Fibroblast of lung (primary cell): ENCODE data around the gene GRB10. TPM values are rescaled to one million over a fixed set of nuclear protein-coding genes. Genes with fewer than 3 reads are reported as not detected.

ENCODE experiments used
- DNase-seq, 2 donors: peaks; one replicate each; pipeline versions ENCODE4 v3.0.0 to v3.0.0-alpha.2; 2010; ENCODE audit warnings: low read depth in 2 of 2
- H2AFZ ChIP-seq: 2 replicates; pipeline ENCODE4 v1.5.1; 2012; ENCODE audit warnings: low read length, control low read depth, inconsistent platforms
- H3K27ac ChIP-seq: 2 replicates; pipeline ENCODE4 v1.5.1; 2011; ENCODE audit warnings: low read length, control low read depth; ENCODE audit not compliant: insufficient read depth
- H3K27me3 ChIP-seq: 2 replicates; pipeline ENCODE4 v1.5.1; 2011; ENCODE audit warnings: mild to moderate bottlenecking, low read length; ENCODE audit not compliant: control insufficient read depth, insufficient read depth
- H3K36me3 ChIP-seq: 2 replicates; pipeline ENCODE4 v1.5.1; 2011; ENCODE audit warnings: low read length; ENCODE audit not compliant: control insufficient read depth, insufficient read depth
- H3K4me1 ChIP-seq: 2 replicates; pipeline ENCODE4 v1.5.1; 2011; ENCODE audit warnings: low read length; ENCODE audit not compliant: control insufficient read depth, insufficient read depth; ENCODE audit errors: extremely low read depth
- H3K4me2 ChIP-seq: 2 replicates; pipeline ENCODE4 v1.5.1; 2011; ENCODE audit warnings: low read length, control low read depth; ENCODE audit not compliant: insufficient read depth; ENCODE audit errors: extremely low read depth
- H3K4me3 ChIP-seq, 4 experiments: fragments of 200-600 bp in 1 of 4; sonication (generic) in 1 of 4; replicated peaks in 1 of 4; 2 replicates each; pipeline ENCODE4 v1.5.1; 2011 to 2016; ENCODE audit warnings: low read length in 4 of 4, low read depth in 3 of 4, mild to moderate bottlenecking in 3 of 4, control low read depth in 2 of 4, inconsistent platforms in 1 of 4, mixed read lengths in 1 of 4; ENCODE audit not compliant: insufficient read depth in 1 of 4; ENCODE audit errors: control extremely low read depth in 1 of 4
- H3K79me2 ChIP-seq: 2 replicates; pipeline ENCODE4 v1.5.1; 2012; ENCODE audit warnings: mild to moderate bottlenecking, low read length, inconsistent platforms; ENCODE audit not compliant: control insufficient read depth, insufficient read depth
- H3K9ac ChIP-seq: 2 replicates; pipeline ENCODE4 v1.5.1; 2011; ENCODE audit warnings: mild to moderate bottlenecking, low read length, control low read depth; ENCODE audit not compliant: insufficient read depth
- H3K9me3 ChIP-seq: 2 replicates; pipeline ENCODE4 v1.5.1; 2012; ENCODE audit warnings: low read depth, low read length; ENCODE audit not compliant: control insufficient read depth, insufficient read depth
- H4K20me1 ChIP-seq: 2 replicates; pipeline ENCODE4 v1.5.1; 2011; ENCODE audit warnings: low read length; ENCODE audit not compliant: control insufficient read depth, insufficient read depth; ENCODE audit errors: extremely low read depth
- CTCF ChIP-seq, 2 donors: IDR thresholded peaks in 1 of 2; conservative IDR thresholded peaks in 1 of 2; 1 replicate in 1 of 2; 2 replicates in 1 of 2; pipeline ENCODE4 v1.5.1; 2011 to 2012; ENCODE audit warnings: low read length in 2 of 2, control low read depth in 1 of 2, inconsistent platforms in 1 of 2, low read depth in 1 of 2, mild to moderate bottlenecking in 1 of 2
- EZH2 ChIP-seq: IDR thresholded peaks from 2 replicates; pipeline ENCODE4 v1.5.1; 2012; ENCODE audit warnings: low read length, control low read depth, mild to moderate bottlenecking; ENCODE audit errors: missing control alignments
- polyA plus RNA-seq, 2 donors: library from polyadenylated mRNA; depleted of rRNA in 1 of 2; stranded (reverse) in 1 of 2; unstranded in 1 of 2; fragments of >200 nt; gene quantifications; 2 replicates each; pipeline ENCODE4 v1.2.1, GENCODE V29; 2011 to 2012; ENCODE audit warnings: missing spikeins in 1 of 2
- total RNA-seq: library from RNA; depleted of rRNA; stranded (reverse); fragments of >200 nt; gene quantifications from 2 replicates; pipeline ENCODE4 v1.2.1, GENCODE V29; 2014

Gene GRB10
- total and polyA plus RNA-seq, 2 donors (not counting 1 experiment from before 2014, with no cell fraction given): 11.1 to 64.1 TPM

- no peaks in the 10 kb centered on the region for H4K20me1 ChIP-seq
- no peaks in the 10 kb centered on the region for H3K79me2 ChIP-seq
- no peaks in the 10 kb centered on the region for H3K9me3 ChIP-seq
- H3K4me2 ChIP-seq: no peak overlapping the region
- H3K4me1 ChIP-seq: no peaks in the 10 kb centered on the region
- H3K27ac ChIP-seq: no peak overlapping the region
- DNase-seq: no peak
- H3K4me3 ChIP-seq: no peak overlapping the region
- TF ChIP-seq EZH2: no peak
- no peak for TF ChIP-seq CTCF (conservative IDR thresholded peaks at IDR 0.05 in 1 of 2, IDR thresholded peaks at IDR 0.05 in 1 of 2; ENCODE audit: low read depth in 1 of 2, low read length in 2 of 2)
- no peaks in the 10 kb centered on the region for H3K27me3 ChIP-seq
- H2AFZ ChIP-seq: no peak overlapping the region
- H3K9ac ChIP-seq: no peak overlapping the region
- H3K36me3 ChIP-seq: peaks cover 3% of the 10 kb centered on the region
Observed at GRCh38 chr7:50603287-50603686, 179.4 kb downstream of the GRB10 start.

GRCh38 chr7:50599385-50599784 is 183.3 kb downstream of the GRB10 start:
- H3K79me2 ChIP-seq: no peaks in the 10 kb centered on the region
- no peak overlapping the region for H3K9ac ChIP-seq
- no peak for DNase-seq
- no peak overlapping the region for H3K4me3 ChIP-seq
- H3K27me3 ChIP-seq: no peaks in the 10 kb centered on the region
- H3K36me3 ChIP-seq: peaks cover 3% of the 10 kb centered on the region
- no peaks in the 10 kb centered on the region for H4K20me1 ChIP-seq
- no peak overlapping the region for H2AFZ ChIP-seq
- no peak overlapping the region for H3K4me2 ChIP-seq
- H3K27ac ChIP-seq: no peak overlapping the region
- no peaks in the 10 kb centered on the region for H3K9me3 ChIP-seq
- no peaks in the 10 kb centered on the region for H3K4me1 ChIP-seq
- TF ChIP-seq CTCF (conservative IDR thresholded peaks at IDR 0.05 in 1 of 2, IDR thresholded peaks at IDR 0.05 in 1 of 2; ENCODE audit: low read depth in 1 of 2, low read length in 2 of 2): no peak
- TF ChIP-seq EZH2: no peak

- TF ChIP-seq CTCF (conservative IDR thresholded peaks at IDR 0.05 in 1 of 2, IDR thresholded peaks at IDR 0.05 in 1 of 2; ENCODE audit: low read depth in 1 of 2, low read length in 2 of 2): no peak
- no peak for TF ChIP-seq EZH2
- H3K4me1 ChIP-seq: no peaks in the 10 kb centered on the region
- no peak overlapping the region for H3K27ac ChIP-seq
- no peak overlapping the region for H3K4me2 ChIP-seq
- no peak for DNase-seq
- no peak overlapping the region for H2AFZ ChIP-seq
- H3K79me2 ChIP-seq: no peaks in the 10 kb centered on the region
- H3K36me3 ChIP-seq: peaks cover under 1% of the 10 kb centered on the region
- H3K27me3 ChIP-seq: no peaks in the 10 kb centered on the region
- no peaks in the 10 kb centered on the region for H3K9me3 ChIP-seq
- H4K20me1 ChIP-seq: no peaks in the 10 kb centered on the region
- no peak overlapping the region for H3K9ac ChIP-seq
- H3K4me3 ChIP-seq: no peak overlapping the region
Observed at GRCh38 chr7:50598460-50599343, 184.0 kb downstream of the GRB10 start.
